IPS DF 4.7 (cell line): Measurements from ENCODE around the gene KRT31.
"Not testable (repeated sequence)": the region's sequence is repeated elsewhere in the genome, so short reads cannot be mapped to it uniquely, and the experiment has no call there.

Source experiments
- DNase-seq: peaks from one replicate; pipeline ENCODE4 v3.0.0-alpha.2; 2013; ENCODE audit warnings: low spot score; ENCODE audit errors: extremely low read depth

KRT31 gene

GRCh38 chr17:41396996-41397660, at the start of gene KRT31:
KRT31 (minus strand) TSS chr17:41397608; CDS start chr17:41397539, 69 bp downstream.
- DNase-seq, result no peak

- DNase-seq, result no peak
Observed at GRCh38 chr17:41446806-41447205, 49.4 kb upstream of the KRT31 start.

GRCh38 chr17:41444640-41445039, 47.2 kb upstream of the KRT31 start:
- DNase-seq, result no peak

- DNase-seq, result no peak
Observed at GRCh38 chr17:41444186-41444585, 46.8 kb upstream of the KRT31 start.

- no peak for DNase-seq
Observed at GRCh38 chr17:41442739-41443138, 45.3 kb upstream of the KRT31 start.

GRCh38 chr17:41440531-41441033, 43.2 kb upstream of the KRT31 start, which contains the start of gene KRT38:
KRT38 (minus strand) TSS chr17:41440983; CDS start chr17:41440921, 62 bp downstream.
- DNase-seq, result no peak

- DNase-seq, result no peak
Observed at GRCh38 chr17:41439375-41439774, 42.0 kb upstream of the KRT31 start.

- no peak for DNase-seq
Observed at GRCh38 chr17:41437769-41438168, 40.4 kb upstream of the KRT31 start.

- no peak for DNase-seq
Observed at GRCh38 chr17:41437254-41437653, 39.8 kb upstream of the KRT31 start.

- no peak for DNase-seq
Observed at GRCh38 chr17:41434415-41434814, 37.0 kb upstream of the KRT31 start.

- no peak for DNase-seq
Observed at GRCh38 chr17:41434005-41434404, 36.6 kb upstream of the KRT31 start.

- no peak for DNase-seq
Observed at GRCh38 chr17:41433586-41433985, 36.2 kb upstream of the KRT31 start.

- not testable (repeated sequence) for DNase-seq
Observed at GRCh38 chr17:41430376-41430775, 33.0 kb upstream of the KRT31 start.

GRCh38 chr17:41429667-41430066, 32.3 kb upstream of the KRT31 start:
- DNase-seq, result no peak

GRCh38 chr17:41428591-41429291, 31.3 kb upstream of the KRT31 start:
- DNase-seq, result no peak

- DNase-seq, result no peak
Observed at GRCh38 chr17:41424111-41424635, 26.8 kb upstream of the KRT31 start, which contains the start of gene KRT37. KRT37 (minus strand) TSS chr17:41424585; CDS start chr17:41424523, 62 bp downstream.

- DNase-seq, result not testable (repeated sequence)
Observed at GRCh38 chr17:41422586-41422985, 25.2 kb upstream of the KRT31 start.

- no peak for DNase-seq
Observed at GRCh38 chr17:41421617-41422016, 24.2 kb upstream of the KRT31 start.

- no peak for DNase-seq
Observed at GRCh38 chr17:41421116-41421515, 23.7 kb upstream of the KRT31 start.

- DNase-seq, result no peak
Observed at GRCh38 chr17:41420134-41420533, 22.7 kb upstream of the KRT31 start.

GRCh38 chr17:41419716-41420115, 22.3 kb upstream of the KRT31 start:
- DNase-seq, result no peak

GRCh38 chr17:41418116-41418860, 20.9 kb upstream of the KRT31 start:
- DNase-seq, result no peak
